Breast epithelium (tissue), 3 donors: Measurements from ENCODE around the gene TTC17.

Source experiments
- POLR2A ChIP-seq: fragments of 450-650 bp; IDR thresholded peaks from one replicate; pipeline ENCODE4 v1.6.1; 2016; ENCODE audit warnings: antibody characterized with exemption, mild to moderate bottlenecking, moderate library complexity
- POLR2AphosphoS5 ChIP-seq, 3 donors: sonication (generic); formaldehyde crosslinking; IDR thresholded peaks; one replicate each; pipeline ENCODE4 v1.6.1; 2017; ENCODE audit warnings: antibody characterized with exemption in 3 of 3
- TF ChIP-seq, protein P1 (sequence below), 3 donors: fragments of 450-650 bp; IDR thresholded peaks; one replicate each; pipeline ENCODE4 v1.5.1; 2016 to 2017; ENCODE audit warnings: antibody characterized with exemption in 3 of 3, mild to moderate bottlenecking in 3 of 3, moderate library complexity in 3 of 3

- TF ChIP-seq, protein P1, sequence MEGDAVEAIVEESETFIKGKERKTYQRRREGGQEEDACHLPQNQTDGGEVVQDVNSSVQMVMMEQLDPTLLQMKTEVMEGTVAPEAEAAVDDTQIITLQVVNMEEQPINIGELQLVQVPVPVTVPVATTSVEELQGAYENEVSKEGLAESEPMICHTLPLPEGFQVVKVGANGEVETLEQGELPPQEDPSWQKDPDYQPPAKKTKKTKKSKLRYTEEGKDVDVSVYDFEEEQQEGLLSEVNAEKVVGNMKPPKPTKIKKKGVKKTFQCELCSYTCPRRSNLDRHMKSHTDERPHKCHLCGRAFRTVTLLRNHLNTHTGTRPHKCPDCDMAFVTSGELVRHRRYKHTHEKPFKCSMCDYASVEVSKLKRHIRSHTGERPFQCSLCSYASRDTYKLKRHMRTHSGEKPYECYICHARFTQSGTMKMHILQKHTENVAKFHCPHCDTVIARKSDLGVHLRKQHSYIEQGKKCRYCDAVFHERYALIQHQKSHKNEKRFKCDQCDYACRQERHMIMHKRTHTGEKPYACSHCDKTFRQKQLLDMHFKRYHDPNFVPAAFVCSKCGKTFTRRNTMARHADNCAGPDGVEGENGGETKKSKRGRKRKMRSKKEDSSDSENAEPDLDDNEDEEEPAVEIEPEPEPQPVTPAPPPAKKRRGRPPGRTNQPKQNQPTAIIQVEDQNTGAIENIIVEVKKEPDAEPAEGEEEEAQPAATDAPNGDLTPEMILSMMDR (IDR thresholded peaks at IDR 0.05) = no peak
- TF ChIP-seq POLR2A (no peak), POLR2AphosphoS5 (IDR thresholded peaks at IDR 0.05) (no peak)
Observed at GRCh38 chr11:43392713-43393112, 34.0 kb downstream of the TTC17 start.
